ENCODE measurements around the gene DOHH.
A peak's percentile ranks its signal among the peaks of the same experiment; 100 is the strongest.

Gene DOHH

DNA sequence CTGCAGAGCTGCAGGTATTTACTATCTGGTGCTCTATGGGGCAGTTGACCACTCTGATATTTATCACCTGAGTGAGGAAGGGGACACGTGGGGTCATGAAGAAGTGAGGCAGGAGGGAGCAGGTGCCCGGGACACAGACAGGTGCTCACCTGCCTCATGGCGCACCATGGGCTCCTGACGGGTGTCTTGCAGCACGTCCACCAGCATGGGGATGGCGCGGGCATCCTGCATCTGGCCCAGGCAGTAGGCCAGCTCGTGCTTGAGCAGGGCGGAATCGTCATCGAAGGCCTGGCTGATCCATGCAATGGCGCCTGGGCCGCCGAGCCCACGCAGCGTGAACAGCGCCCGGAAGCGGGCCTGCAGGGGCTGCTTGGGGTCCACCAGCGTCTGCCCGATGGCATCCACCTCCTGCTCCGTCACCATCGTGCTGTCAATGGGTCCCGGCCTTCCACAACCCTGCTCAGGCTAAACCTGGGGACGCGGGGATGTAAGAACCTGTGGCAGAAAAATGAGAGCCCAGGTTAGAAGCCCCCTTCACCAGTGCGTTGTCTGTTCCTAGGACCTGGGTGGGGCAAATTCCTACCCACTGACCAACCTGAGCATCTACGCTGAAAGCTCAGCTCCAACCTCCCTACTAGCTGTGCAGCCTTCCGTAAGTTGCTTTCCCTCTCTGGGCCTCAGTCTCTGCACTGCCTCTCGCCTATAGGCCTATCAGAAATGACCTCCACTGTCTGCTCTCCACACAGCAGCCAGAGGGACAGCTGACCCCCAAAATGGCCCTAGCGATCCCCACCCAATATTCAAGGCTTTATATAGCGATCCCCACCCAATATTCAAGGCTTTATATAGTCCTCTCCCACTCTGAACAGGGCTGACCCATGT is 3.8 kb downstream of the DOHH start:
- Mint-ChIP-seq H3K27ac (peak overlapping the region in 1 of 3 experiments; percentile 46), H3K4me1 (peaks cover 16% of the 10 kb centered on the region), H3K36me3 (ENCODE audit: low read depth) (peaks cover 39% of the 10 kb centered on the region), H3K4me3 (peak overlapping the region in 1 of 3 experiments; percentile 74), H3K27me3 (ENCODE audit: low read depth) (peaks cover 3% of the 10 kb centered on the region), H3K9me3 (no peaks in the 10 kb centered on the region)
- TF ChIP-seq, protein P1, sequence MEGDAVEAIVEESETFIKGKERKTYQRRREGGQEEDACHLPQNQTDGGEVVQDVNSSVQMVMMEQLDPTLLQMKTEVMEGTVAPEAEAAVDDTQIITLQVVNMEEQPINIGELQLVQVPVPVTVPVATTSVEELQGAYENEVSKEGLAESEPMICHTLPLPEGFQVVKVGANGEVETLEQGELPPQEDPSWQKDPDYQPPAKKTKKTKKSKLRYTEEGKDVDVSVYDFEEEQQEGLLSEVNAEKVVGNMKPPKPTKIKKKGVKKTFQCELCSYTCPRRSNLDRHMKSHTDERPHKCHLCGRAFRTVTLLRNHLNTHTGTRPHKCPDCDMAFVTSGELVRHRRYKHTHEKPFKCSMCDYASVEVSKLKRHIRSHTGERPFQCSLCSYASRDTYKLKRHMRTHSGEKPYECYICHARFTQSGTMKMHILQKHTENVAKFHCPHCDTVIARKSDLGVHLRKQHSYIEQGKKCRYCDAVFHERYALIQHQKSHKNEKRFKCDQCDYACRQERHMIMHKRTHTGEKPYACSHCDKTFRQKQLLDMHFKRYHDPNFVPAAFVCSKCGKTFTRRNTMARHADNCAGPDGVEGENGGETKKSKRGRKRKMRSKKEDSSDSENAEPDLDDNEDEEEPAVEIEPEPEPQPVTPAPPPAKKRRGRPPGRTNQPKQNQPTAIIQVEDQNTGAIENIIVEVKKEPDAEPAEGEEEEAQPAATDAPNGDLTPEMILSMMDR (IDR thresholded peaks at IDR 0.05; ENCODE audit: unreplicated experiment in 3 of 3) = no peak

DNA sequence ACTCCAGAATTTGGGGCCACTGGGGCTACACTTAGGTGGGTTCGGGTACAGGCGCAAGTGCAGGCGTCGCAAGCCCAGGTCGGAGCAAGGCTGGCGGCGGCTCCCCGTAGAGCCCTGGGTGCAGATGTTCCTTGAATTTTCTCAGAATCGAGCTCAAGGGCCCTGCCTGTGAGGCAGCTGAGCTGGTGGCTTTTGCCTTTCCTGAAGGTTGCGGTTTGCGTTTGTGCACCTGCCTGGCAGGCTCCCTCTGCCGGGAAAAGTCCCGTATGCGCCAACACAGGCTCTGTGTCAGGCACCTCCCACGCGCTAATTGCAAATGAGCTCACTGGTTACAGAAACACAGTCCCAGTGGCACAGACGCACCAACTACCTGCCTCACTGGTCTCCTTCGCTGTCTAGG is 5.9 kb downstream of the DOHH start:
- H3K27ac Mint-ChIP-seq = no peak overlapping the region
- peaks cover 39% of the 10 kb centered on the region for H3K36me3 Mint-ChIP-seq (ENCODE audit: low read depth)
- H3K4me3 Mint-ChIP-seq = no peak overlapping the region
- TF ChIP-seq, protein P1 (IDR thresholded peaks at IDR 0.05; ENCODE audit: unreplicated experiment in 3 of 3) = no peak
- H3K4me1 Mint-ChIP-seq = peaks cover 10% of the 10 kb centered on the region
- H3K27me3 Mint-ChIP-seq (ENCODE audit: low read depth) = peaks cover 3% of the 10 kb centered on the region
- H3K9me3 Mint-ChIP-seq = no peaks in the 10 kb centered on the region

DNA sequence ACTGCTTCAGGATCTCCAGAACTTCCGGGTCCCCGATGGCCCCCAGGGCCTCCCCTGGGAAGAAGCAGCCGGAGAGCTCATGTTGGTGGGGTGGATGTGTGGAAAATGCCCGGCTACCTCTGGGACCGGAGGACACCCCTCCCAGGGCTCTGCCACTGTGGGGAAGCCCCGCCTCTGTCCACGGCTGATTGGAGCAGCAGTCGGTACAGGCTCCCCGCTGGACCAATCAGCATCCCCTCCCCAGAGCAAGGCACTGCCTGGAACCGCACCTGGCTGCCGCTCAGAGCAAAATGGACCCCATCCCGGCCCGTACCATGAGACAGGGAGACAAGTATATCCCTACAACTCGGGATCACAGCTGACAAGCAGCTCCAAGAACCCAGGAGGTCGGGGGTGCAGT is 6.4 kb downstream of the DOHH start:
- Mint-ChIP-seq H3K9me3 (no peaks in the 10 kb centered on the region), H3K27ac (no peak overlapping the region), H3K4me3 (no peak overlapping the region), H3K36me3 (ENCODE audit: low read depth) (peaks cover 37% of the 10 kb centered on the region), H3K27me3 (ENCODE audit: low read depth) (peaks cover 3% of the 10 kb centered on the region), H3K4me1 (peaks cover 7% of the 10 kb centered on the region)
- TF ChIP-seq, protein P1 (IDR thresholded peaks at IDR 0.05; ENCODE audit: unreplicated experiment in 3 of 3) = no peak

DNA sequence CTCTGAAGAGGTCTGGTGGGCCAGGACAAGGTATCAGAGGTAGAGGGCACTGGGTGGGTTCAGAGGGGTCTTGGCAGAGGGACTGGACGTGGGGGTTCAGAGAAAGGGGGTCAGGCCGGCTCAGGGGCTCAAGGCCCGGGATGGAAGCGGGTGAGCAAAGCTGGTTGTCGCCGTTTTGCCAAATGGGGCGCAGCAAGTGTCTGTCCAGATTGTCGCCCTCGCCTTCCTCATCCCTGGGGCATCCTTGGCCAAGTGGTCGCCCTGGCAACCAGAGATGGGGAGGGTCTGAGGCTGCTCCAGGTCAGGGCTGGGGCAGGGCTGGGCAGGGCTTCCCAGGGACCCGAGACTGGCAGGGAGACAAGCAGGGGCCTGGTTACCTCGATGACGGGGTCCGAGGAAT is 6.8 kb downstream of the DOHH start:
- peaks cover 3% of the 10 kb centered on the region for H3K27me3 Mint-ChIP-seq (ENCODE audit: low read depth)
- no peak overlapping the region for H3K27ac Mint-ChIP-seq
- H3K9me3 Mint-ChIP-seq = no peaks in the 10 kb centered on the region
- H3K36me3 Mint-ChIP-seq (ENCODE audit: low read depth) = peaks cover 35% of the 10 kb centered on the region
- TF ChIP-seq, protein P1 (IDR thresholded peaks at IDR 0.05; ENCODE audit: unreplicated experiment in 3 of 3) = no peak
- no peak overlapping the region for H3K4me3 Mint-ChIP-seq
- peaks cover 5% of the 10 kb centered on the region for H3K4me1 Mint-ChIP-seq

DNA sequence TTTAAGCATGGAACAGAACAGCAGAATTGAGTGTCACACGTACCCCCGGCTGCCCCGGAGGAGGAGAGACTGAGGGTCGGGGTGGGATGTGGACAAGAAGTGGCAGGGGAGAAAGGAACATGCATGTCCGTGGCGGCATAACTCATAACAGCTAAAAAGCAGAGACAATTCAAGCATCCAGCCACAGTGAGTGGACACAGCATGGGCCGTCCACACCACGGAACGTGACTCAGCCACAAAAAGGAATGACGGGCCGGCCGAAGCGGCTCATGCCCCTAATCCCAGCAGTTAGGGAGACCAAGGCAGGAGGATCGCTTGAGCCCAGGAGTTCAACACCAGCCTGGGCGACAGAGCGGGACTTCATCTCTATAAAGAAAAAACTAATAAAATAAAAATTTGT is 7.6 kb downstream of the DOHH start:
- TF ChIP-seq, protein P1 (IDR thresholded peaks at IDR 0.05; ENCODE audit: unreplicated experiment in 3 of 3) = no peak
- H3K36me3 Mint-ChIP-seq (ENCODE audit: low read depth) = peaks cover 33% of the 10 kb centered on the region

More for the DNA sequence above, 7.6 kb downstream of the DOHH start:
- Mint-ChIP-seq H3K4me1 (peaks cover 2% of the 10 kb centered on the region), H3K4me3 (no peak overlapping the region), H3K27me3 (ENCODE audit: low read depth) (peaks cover 2% of the 10 kb centered on the region), H3K27ac (no peak overlapping the region), H3K9me3 (no peaks in the 10 kb centered on the region)

Data from nephron (organoid).